Thyroid gland (tissue), 4 donors: ENCODE measurements around the gene TBC1D2. TPM values are rescaled to one million over a fixed set of nuclear protein-coding genes. Genes with fewer than 3 reads are reported as not detected.

Source experiments
- DNase-seq, 2 donors: peaks; one replicate each; pipeline ENCODE4 v3.0.0-alpha.2; 2019
- H3K27ac ChIP-seq, 3 donors: fragments of 200-600 bp; sonication (generic); 1 replicate in 2 of 3; 2 replicates in 1 of 3; pipeline ENCODE4 v1.5.1; 2016 to 2019; ENCODE audit warnings: mild to moderate bottlenecking in 1 of 3, moderate library complexity in 1 of 3
- H3K27me3 ChIP-seq: fragments of 200-600 bp; sonication (generic); one replicate; pipeline ENCODE4 v1.5.1; 2019
- H3K36me3 ChIP-seq, 2 donors: fragments of 200-600 bp; sonication (generic); one replicate each; pipeline ENCODE4 v1.5.1; 2016 to 2019
- H3K4me1 ChIP-seq, 2 donors: fragments of 200-600 bp; sonication (generic); one replicate each; pipeline ENCODE4 v1.5.1; 2017 to 2019
- H3K4me3 ChIP-seq, 3 donors: fragments of 200-600 bp; sonication (generic); replicated peaks in 1 of 3; 1 replicate in 2 of 3; 2 replicates in 1 of 3; pipeline ENCODE4 v1.5.1; 2016; ENCODE audit warnings: mild to moderate bottlenecking in 1 of 3
- H3K9me3 ChIP-seq: fragments of 200-600 bp; sonication (generic); one replicate; pipeline ENCODE4 v1.5.1; 2017
- POLR2A ChIP-seq, 2 donors: fragments of 450-650 bp; IDR thresholded peaks; one replicate each; pipeline ENCODE4 v1.6.1; 2017; ENCODE audit warnings: antibody characterized with exemption in 2 of 2, mild to moderate bottlenecking in 2 of 2, moderate library complexity in 1 of 2
- WGBS, 2 donors: methylation state at CpG; one replicate each; pipeline ENCODE4 v1.1.5; 2017; 5-methylcytosine and 5-hydroxymethylcytosine counted together
- intact Hi-C: fragments of 100-400 bp; cut with DNase I; formaldehyde crosslinking; loops from one replicate; pipeline ENCODE4 v1.15.1; 2023
- total RNA-seq, 4 donors: library from RNA; depleted of rRNA; stranded (reverse); fragments of >200 nt; gene quantifications; one replicate each; pipeline ENCODE4 v1.2.3, GENCODE V29; 2016
- TF ChIP-seq, protein P1 (sequence below), 6 experiments: fragments of 200-600 bp in 3 of 6; fragments of 450-650 bp in 3 of 6; sonication (generic) in 3 of 6; IDR thresholded peaks; one replicate each; pipeline ENCODE4 v1.5.1; 2016 to 2019; ENCODE audit warnings: antibody characterized with exemption in 6 of 6, mild to moderate bottlenecking in 2 of 6, inconsistent platforms in 1 of 6, moderate library complexity in 1 of 6

The TBC1D2 gene
- total RNA-seq, 4 donors from 2014 or later, result 12.9 to 20.9 (median 18.3) TPM

DNA sequence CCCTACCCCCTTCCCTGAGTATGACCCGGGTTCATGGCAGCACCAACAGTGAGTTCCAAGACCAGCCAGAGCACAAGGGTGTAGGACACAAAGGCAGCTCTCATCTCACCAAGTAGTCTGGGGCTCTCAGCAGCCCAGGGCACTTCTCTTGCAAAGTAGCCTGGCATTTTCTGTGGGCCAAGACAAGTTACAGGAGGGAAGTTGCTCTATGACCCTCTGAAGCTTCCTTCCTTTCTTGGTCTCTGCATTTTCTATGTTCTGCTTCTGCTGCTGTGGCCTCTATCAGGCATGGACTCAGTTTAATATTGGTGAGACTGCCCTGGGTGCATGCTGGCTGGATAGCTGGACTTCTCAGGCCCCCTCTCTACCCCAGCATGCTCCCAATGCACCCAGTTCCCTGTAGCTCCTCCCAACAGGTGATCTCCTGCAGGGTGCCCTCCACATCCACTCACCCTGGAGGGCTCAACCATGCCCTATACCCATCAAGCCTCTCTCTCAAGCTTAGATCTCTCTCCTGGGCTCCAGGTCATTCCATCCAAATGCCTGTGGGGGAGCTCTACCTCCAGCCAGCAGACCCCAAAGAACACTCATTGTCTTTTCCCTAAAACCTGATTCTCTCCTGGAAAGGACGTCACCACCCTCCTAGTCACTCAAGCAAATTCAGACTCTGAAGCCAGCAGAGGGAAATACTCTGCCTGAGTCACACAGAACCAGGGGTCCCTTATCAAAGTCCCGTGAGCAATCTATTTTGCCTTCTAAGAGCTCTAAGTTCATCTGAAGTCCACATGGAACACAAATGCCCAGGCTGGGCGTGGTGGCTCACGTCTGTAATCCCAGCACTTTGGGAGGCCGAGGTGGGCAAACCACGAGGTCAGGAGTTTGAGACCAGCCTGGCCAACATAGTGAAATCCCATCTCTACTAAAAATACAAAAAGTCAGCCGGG lies 13.8 kb downstream of the TBC1D2 start:
- WGBS, 2 donors, result 86 to 90% methylated on average over 7 to 8 of the region's 8 CpGs
- Histone ChIP-seq H3K4me3 (no peak overlapping the region), H3K27ac (no peak overlapping the region), H3K36me3 (peaks cover 0 to 6% of the 10 kb centered on the region in 2 donors), H3K27me3 (no peaks in the 10 kb centered on the region), H3K9me3 (no peaks in the 10 kb centered on the region), H3K4me1 (peaks cover 0 to 29% of the 10 kb centered on the region in 2 donors)
- DNase-seq, result no peak
- TF ChIP-seq, protein P1, sequence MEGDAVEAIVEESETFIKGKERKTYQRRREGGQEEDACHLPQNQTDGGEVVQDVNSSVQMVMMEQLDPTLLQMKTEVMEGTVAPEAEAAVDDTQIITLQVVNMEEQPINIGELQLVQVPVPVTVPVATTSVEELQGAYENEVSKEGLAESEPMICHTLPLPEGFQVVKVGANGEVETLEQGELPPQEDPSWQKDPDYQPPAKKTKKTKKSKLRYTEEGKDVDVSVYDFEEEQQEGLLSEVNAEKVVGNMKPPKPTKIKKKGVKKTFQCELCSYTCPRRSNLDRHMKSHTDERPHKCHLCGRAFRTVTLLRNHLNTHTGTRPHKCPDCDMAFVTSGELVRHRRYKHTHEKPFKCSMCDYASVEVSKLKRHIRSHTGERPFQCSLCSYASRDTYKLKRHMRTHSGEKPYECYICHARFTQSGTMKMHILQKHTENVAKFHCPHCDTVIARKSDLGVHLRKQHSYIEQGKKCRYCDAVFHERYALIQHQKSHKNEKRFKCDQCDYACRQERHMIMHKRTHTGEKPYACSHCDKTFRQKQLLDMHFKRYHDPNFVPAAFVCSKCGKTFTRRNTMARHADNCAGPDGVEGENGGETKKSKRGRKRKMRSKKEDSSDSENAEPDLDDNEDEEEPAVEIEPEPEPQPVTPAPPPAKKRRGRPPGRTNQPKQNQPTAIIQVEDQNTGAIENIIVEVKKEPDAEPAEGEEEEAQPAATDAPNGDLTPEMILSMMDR (IDR thresholded peaks at IDR 0.05), result no peak
- TF ChIP-seq POLR2A (IDR thresholded peaks at IDR 0.05), result no peak
- intact Hi-C loops, result no loop called here

DNA sequence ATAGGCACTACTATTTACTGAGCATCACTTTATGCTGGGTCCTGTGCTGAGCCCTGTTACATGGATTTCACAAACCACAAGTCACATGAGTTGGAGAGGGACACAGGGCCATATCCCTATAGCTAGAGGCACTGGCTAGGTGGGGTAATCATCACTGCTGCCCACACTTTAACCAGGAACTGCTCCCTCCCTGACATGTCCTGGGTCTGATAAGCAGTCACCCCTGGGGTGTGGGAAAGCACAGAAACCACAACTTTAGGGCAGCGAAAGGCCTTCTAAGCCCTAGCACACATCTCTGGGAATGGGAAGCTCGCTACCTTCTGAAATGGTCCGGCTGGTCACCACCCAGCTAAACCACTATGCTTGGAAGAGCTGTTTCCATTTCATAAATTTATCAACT lies 15.0 kb downstream of the TBC1D2 start:
- TF ChIP-seq, protein P1 (IDR thresholded peaks at IDR 0.05), result no peak
- Histone ChIP-seq H3K27ac (no peak overlapping the region), H3K9me3 (no peaks in the 10 kb centered on the region), H3K36me3 (peaks cover 0 to 6% of the 10 kb centered on the region in 2 donors), H3K4me3 (no peak overlapping the region), H3K27me3 (no peaks in the 10 kb centered on the region), H3K4me1 (peaks cover 0 to 19% of the 10 kb centered on the region in 2 donors)
- 87 to 93% methylated on average over 3 of the region's 3 CpGs for WGBS, 2 donors
- DNase-seq, result no peak
- intact Hi-C loops, result no loop called here

GRCh38 chr9:98236901-98237487 lies 18.5 kb downstream of the TBC1D2 start:
- Histone ChIP-seq H3K27ac (no peak overlapping the region), H3K27me3 (no peaks in the 10 kb centered on the region), H3K36me3 (peaks cover 6 to 15% of the 10 kb centered on the region in 2 donors), H3K4me1 (peaks cover 0 to 9% of the 10 kb centered on the region in 2 donors), H3K4me3 (no peak overlapping the region), H3K9me3 (no peaks in the 10 kb centered on the region)
- intact Hi-C loops, result no loop called here
- peak; percentile 54 to 60 for DNase-seq
- 68 to 71% methylated on average over 8 of the region's 8 CpGs for WGBS, 2 donors
- no peak for TF ChIP-seq POLR2A (IDR thresholded peaks at IDR 0.05)
- TF ChIP-seq, protein P1 (IDR thresholded peaks at IDR 0.05), result no peak

DNA sequence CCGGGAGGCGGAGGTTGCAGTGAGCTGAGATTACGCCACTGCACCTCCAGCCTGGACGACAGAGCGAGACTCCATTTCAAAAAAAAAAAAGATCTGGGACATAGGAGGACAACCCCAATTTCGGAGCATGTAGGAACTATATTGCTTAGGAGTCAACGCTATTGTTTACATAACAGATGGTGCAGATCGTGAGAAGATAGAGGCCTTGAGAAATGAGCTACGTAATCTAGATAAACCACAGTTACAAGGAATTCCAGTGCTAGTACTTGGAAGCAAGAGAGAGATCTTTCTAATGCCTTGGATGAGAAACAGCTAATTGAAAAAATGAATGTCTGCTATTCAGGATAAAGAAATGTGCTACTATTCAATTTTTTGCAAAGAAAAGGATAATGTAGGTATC lies 20.3 kb downstream of the TBC1D2 start:
- no peak overlapping the region for H3K4me3 ChIP-seq
- intact Hi-C loops, result no loop called here
- peaks cover 6 to 9% of the 10 kb centered on the region in 2 donors for H3K36me3 ChIP-seq
- no peak for TF ChIP-seq POLR2A (IDR thresholded peaks at IDR 0.05)
- TF ChIP-seq, protein P1 (IDR thresholded peaks at IDR 0.05), result no peak
- no peaks in the 10 kb centered on the region for H3K27me3 ChIP-seq
- 95 to 97% methylated on average over 9 of the region's 9 CpGs for WGBS, 2 donors
- no peak for DNase-seq
- H3K4me1 ChIP-seq, result peaks cover 0 to 12% of the 10 kb centered on the region in 2 donors
- no peaks in the 10 kb centered on the region for H3K9me3 ChIP-seq
- no peak overlapping the region for H3K27ac ChIP-seq
